ENCODE measurements around the gene SLC31A2. TPM values are rescaled to one million over a fixed set of nuclear protein-coding genes. Genes with fewer than 3 reads are reported as not detected.

Gene SLC31A2
- total RNA-seq, 1 experiment from 2014 or later = 4.7 TPM

- H3K79me2 ChIP-seq (ENCODE audit: insufficient read depth, low read length) = no peaks in the 10 kb centered on the region
- no peak overlapping the region for H3K4me3 ChIP-seq (replicated peaks in 1 of 2; ENCODE audit: low read depth in 1 of 2, low read length in 2 of 2)
- no peak overlapping the region for H3K27ac ChIP-seq (ENCODE audit: low read depth, low read length)
- H3K9me2 ChIP-seq (ENCODE audit: insufficient read depth) = no peaks in the 10 kb centered on the region
- H2AFZ ChIP-seq (ENCODE audit: low read depth, low read length, poor library complexity, severe bottlenecking) = no peak overlapping the region
- no peak for TF ChIP-seq EGR1 (IDR thresholded peaks at IDR 0.05; ENCODE audit: low read depth)
- TF ChIP-seq EZH2phosphoT487 (IDR thresholded peaks at IDR 0.05; ENCODE audit: borderline replicate concordance) = no peak
- TF ChIP-seq ZNF274 (IDR thresholded peaks at IDR 0.05; ENCODE audit: low read depth, low read length) = no peak
- H3K36me3 ChIP-seq (ENCODE audit: control insufficient read depth in 1 of 2, insufficient read depth in 2 of 2, low read length in 2 of 2) = peaks cover 18 to 42% of the 10 kb centered on the region in 2 experiments; a peak in 3 of 4 replicates
- ChIA-PET RAD21 (ENCODE audit: low non-redundant PET in 1 of 2, low total read pairs in 2 of 2, uncharacterized antibody in 2 of 2, unreplicated experiment in 2 of 2) (no interaction called here), POLR2A (no interaction called here), CTCF (no interaction called here)
- H3K9me3 ChIP-seq (ENCODE audit: control insufficient read depth in 1 of 2, insufficient read depth in 1 of 2, low read depth in 1 of 2, low read length in 2 of 2) = no peaks in the 10 kb centered on the region
- H3K27me3 ChIP-seq (ENCODE audit: insufficient read depth, low read length) = no peaks in the 10 kb centered on the region
- peaks cover 0 to 12% of the 10 kb centered on the region in 2 experiments; a peak in 1 of 4 replicates for H3K4me1 ChIP-seq (ENCODE audit: control insufficient read depth in 1 of 2, insufficient read depth in 2 of 2, low read length in 2 of 2)
- no peak for ATAC-seq
- no TSS peak for BruUV-seq (replicated peaks)
- no peak overlapping the region for H3K4me2 ChIP-seq (ENCODE audit: low read length)
- H4K20me1 ChIP-seq (ENCODE audit: insufficient read depth) = no peaks in the 10 kb centered on the region
- intact Hi-C loops (cut with micrococcal nuclease) = no loop called here
- DNase-seq (ENCODE audit: low read depth, low spot score) = no peak
- no peak overlapping the region for H3K9ac ChIP-seq (ENCODE audit: low read length)
Measured at GRCh38 chr9:113185271-113185670, 34.5 kb downstream of the SLC31A2 start.

- Histone ChIP-seq H3K4me1 (ENCODE audit: control insufficient read depth in 1 of 2, insufficient read depth in 2 of 2, low read length in 2 of 2) (peaks cover 0 to 12% of the 10 kb centered on the region in 2 experiments; a peak in 1 of 4 replicates), H4K20me1 (ENCODE audit: insufficient read depth) (no peaks in the 10 kb centered on the region), H3K9me2 (ENCODE audit: insufficient read depth) (no peaks in the 10 kb centered on the region), H3K79me2 (ENCODE audit: insufficient read depth, low read length) (no peaks in the 10 kb centered on the region), H3K9me3 (ENCODE audit: control insufficient read depth in 1 of 2, insufficient read depth in 1 of 2, low read depth in 1 of 2, low read length in 2 of 2) (no peaks in the 10 kb centered on the region), H3K4me3 (replicated peaks in 1 of 2; ENCODE audit: low read depth in 1 of 2, low read length in 2 of 2) (no peak overlapping the region), H3K9ac (ENCODE audit: low read length) (no peak overlapping the region), H3K36me3 (ENCODE audit: control insufficient read depth in 1 of 2, insufficient read depth in 2 of 2, low read length in 2 of 2) (peaks cover 18 to 40% of the 10 kb centered on the region in 2 experiments; a peak in 3 of 4 replicates), H3K27ac (ENCODE audit: low read depth, low read length) (no peak overlapping the region), H2AFZ (ENCODE audit: low read depth, low read length, poor library complexity, severe bottlenecking) (no peak overlapping the region), H3K27me3 (ENCODE audit: insufficient read depth, low read length) (no peaks in the 10 kb centered on the region), H3K4me2 (ENCODE audit: low read length) (no peak overlapping the region)
- no peak for DNase-seq (ENCODE audit: low read depth, low spot score)
- ChIA-PET RAD21 (ENCODE audit: low non-redundant PET in 1 of 2, low total read pairs in 2 of 2, uncharacterized antibody in 2 of 2, unreplicated experiment in 2 of 2) (no interaction called here), POLR2A (no interaction called here), CTCF (no interaction called here)
- ATAC-seq = no peak
- no TSS peak for BruUV-seq (replicated peaks)
- intact Hi-C loops (cut with micrococcal nuclease) = no loop called here
- TF ChIP-seq ELF1 (IDR thresholded peaks at IDR 0.05; ENCODE audit: borderline replicate concordance, low read depth) (no peak), SP1 (IDR thresholded peaks at IDR 0.05; ENCODE audit: low read depth) (no peak), ZBTB33 (IDR thresholded peaks at IDR 0.05; ENCODE audit: extremely low read depth, insufficient replicate concordance, low read length) (no peak), SIN3A (IDR thresholded peaks at IDR 0.05; ENCODE audit: low read depth) (no peak), POLR2A (IDR thresholded peaks at IDR 0.05; ENCODE audit: borderline replicate concordance, extremely low read depth, insufficient read depth, insufficient read length) (no peak), EGR1 (IDR thresholded peaks at IDR 0.05; ENCODE audit: low read depth) (no peak), ZFX (IDR thresholded peaks at IDR 0.05) (no peak), REST (IDR thresholded peaks at IDR 0.05; ENCODE audit: low read depth) (no peak), JUND (IDR thresholded peaks at IDR 0.05) (no peak), POLR2AphosphoS5 (IDR thresholded peaks at IDR 0.05; ENCODE audit: low read depth, low read length) (no peak), SRF (IDR thresholded peaks at IDR 0.05; ENCODE audit: low read depth) (no peak), EZH2phosphoT487 (IDR thresholded peaks at IDR 0.05; ENCODE audit: borderline replicate concordance) (no peak), CEBPB (IDR thresholded peaks at IDR 0.05; ENCODE audit: low read depth) (no peak), ZNF274 (IDR thresholded peaks at IDR 0.05; ENCODE audit: low read depth, low read length) (no peak), ATF3 (IDR thresholded peaks at IDR 0.05) (no peak), YY1 (IDR thresholded peaks at IDR 0.05; ENCODE audit: extremely low read depth, insufficient replicate concordance, low read depth, low read length) (no peak)
Measured at GRCh38 chr9:113186137-113186755, 35.4 kb downstream of the SLC31A2 start.
